ENCODE results near the gene ATP4B.

DNA sequence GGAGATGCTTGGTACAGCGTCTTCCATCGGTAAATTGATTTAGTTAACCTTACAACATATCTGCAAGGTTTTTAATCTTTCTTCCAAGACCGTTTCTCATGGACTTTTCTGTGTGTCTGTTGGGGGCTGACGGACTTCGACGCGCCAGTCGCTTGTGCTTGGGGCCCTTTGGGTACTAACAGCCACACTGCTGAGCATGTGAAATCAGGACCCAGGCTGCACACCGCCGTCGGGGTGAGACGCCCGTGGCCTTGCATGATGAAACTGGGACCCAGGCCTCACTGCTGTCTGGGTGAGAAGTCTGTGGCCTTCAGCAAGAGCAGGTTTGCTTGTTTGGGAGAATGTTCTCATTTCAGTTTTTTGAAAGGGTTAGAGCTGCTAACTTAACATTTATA is 9.8 kb downstream of the ATP4B start:
- TF ChIP-seq POLR2AphosphoS5 (IDR thresholded peaks at IDR 0.05; ENCODE audit: low read depth, low read length) (no peak), SIN3A (IDR thresholded peaks at IDR 0.05; ENCODE audit: borderline replicate concordance, insufficient read depth, low read length) (no peak), TAF1 (IDR thresholded peaks at IDR 0.05; ENCODE audit: borderline replicate concordance, insufficient read depth, low read length) (no peak)
